Hepatocyte (in vitro differentiated cells): ENCODE data around the gene S100A11.

Experiments used
- EZH2 ChIP-seq: fragments of 200-600 bp; sonication (generic); IDR thresholded peaks from 2 replicates; pipeline ENCODE4 v1.6.1; 2016; ENCODE audit warnings: antibody characterized with exemption, mild to moderate bottlenecking, borderline replicate concordance
- TF ChIP-seq, protein P1 (sequence below): fragments of 200-600 bp; sonication (generic); IDR thresholded peaks from 2 replicates; pipeline ENCODE4 v1.5.1; 2016; ENCODE audit warnings: antibody characterized with exemption, mild to moderate bottlenecking; ENCODE audit not compliant: poor library complexity

DNA sequence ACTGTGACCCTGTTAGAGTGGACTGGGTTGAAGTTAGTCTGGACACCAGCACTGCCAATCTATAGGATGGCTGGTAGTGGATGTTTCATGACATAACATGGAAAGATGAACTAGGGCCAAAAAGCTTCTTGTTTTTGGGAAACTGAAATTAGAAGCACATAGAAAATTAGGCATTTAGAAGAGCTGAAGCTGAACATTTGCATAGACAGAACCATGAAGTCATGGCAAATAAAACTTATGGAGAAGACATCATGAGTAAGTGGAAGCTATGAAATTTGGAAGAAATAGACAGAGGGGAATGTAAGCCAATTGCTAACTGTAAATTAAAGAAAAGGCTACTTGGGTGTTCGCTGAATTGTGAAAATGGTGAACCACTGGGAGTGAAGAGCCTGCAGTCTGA is 2.7 kb upstream of the S100A11 start:
- TF ChIP-seq, protein P1, sequence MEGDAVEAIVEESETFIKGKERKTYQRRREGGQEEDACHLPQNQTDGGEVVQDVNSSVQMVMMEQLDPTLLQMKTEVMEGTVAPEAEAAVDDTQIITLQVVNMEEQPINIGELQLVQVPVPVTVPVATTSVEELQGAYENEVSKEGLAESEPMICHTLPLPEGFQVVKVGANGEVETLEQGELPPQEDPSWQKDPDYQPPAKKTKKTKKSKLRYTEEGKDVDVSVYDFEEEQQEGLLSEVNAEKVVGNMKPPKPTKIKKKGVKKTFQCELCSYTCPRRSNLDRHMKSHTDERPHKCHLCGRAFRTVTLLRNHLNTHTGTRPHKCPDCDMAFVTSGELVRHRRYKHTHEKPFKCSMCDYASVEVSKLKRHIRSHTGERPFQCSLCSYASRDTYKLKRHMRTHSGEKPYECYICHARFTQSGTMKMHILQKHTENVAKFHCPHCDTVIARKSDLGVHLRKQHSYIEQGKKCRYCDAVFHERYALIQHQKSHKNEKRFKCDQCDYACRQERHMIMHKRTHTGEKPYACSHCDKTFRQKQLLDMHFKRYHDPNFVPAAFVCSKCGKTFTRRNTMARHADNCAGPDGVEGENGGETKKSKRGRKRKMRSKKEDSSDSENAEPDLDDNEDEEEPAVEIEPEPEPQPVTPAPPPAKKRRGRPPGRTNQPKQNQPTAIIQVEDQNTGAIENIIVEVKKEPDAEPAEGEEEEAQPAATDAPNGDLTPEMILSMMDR = no peak
- no peak for TF ChIP-seq EZH2
